KOPT-K1 (cell line): Measurements from ENCODE around the gene ZNF549.

Source experiments
- H3K27ac ChIP-seq: fragments of 200-600 bp; sonication (generic); 2 replicates; pipeline ENCODE4 v1.5.1; 2016; ENCODE audit warnings: antibody characterized with exemption, mild to moderate bottlenecking, low read depth, low read length; ENCODE audit not compliant: poor library complexity, severe bottlenecking
- H3K36me3 ChIP-seq: fragments of 200-600 bp; sonication (generic); 2 replicates; pipeline ENCODE4 v1.5.1; 2017; ENCODE audit warnings: antibody characterized with exemption, mild to moderate bottlenecking, low read length, moderate library complexity; ENCODE audit not compliant: insufficient read depth
- H3K9me3 ChIP-seq: fragments of 200-600 bp; sonication (generic); 2 replicates; pipeline ENCODE4 v1.5.1; 2017; ENCODE audit warnings: antibody characterized with exemption, low read length, mild to moderate bottlenecking; ENCODE audit not compliant: insufficient read depth, poor library complexity, severe bottlenecking

The ZNF549 gene

DNA sequence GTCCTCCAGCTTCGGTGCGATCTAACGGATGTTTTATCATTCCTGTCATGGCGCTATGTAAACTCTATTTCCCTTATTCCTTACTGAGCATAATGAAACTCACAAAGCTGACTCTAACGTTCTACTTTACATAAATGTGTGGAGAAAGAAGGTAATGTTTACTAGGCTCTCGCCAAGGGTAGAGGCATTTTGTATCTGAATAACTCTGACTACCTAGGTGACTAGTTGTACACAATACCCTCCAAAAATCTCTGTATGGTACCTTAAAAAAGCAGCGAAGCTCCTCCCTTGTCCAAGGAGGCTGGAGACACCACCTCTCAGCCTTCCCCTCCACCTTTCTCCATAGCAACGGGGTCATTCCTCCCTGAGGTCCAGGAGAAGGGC lies 72.2 kb downstream of the ZNF549 start:
- peaks cover 25% of the 10 kb centered on the region for H3K9me3 ChIP-seq
- H3K36me3 ChIP-seq, result peaks cover 31% of the 10 kb centered on the region
- peak overlapping the region; percentile 53 for H3K27ac ChIP-seq

GRCh38 chr19:57599761-57600383 lies 72.7 kb downstream of the ZNF549 start, which contains the start of gene ZNF530:
Gene ZNF530 (plus strand): TSS chr19:57599885. CDS start chr19:57604346, 4,461 bp downstream.
- H3K36me3 ChIP-seq, result peaks cover 36% of the 10 kb centered on the region
- peaks cover 30% of the 10 kb centered on the region for H3K9me3 ChIP-seq
- H3K27ac ChIP-seq, result peak within 1 kb of the TSS; percentile 53

DNA sequence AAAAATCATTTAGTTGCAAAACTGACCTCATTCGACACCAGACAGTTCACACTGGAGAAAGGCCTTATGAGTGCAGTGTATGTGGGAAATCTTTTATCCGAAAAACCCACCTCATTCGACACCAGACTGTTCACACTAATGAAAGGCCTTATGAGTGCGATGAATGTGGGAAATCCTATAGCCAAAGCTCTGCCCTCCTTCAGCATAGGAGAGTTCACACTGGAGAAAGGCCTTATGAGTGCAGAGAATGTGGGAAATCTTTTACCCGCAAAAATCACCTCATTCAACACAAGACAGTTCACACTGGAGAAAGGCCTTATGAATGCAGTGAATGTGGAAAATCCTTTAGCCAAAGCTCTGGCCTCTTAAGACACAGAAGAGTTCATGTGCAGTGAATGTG lies 79.8 kb downstream of the ZNF549 start:
- no peak overlapping the region for H3K27ac ChIP-seq
- H3K9me3 ChIP-seq, result peaks cover 68% of the 10 kb centered on the region
- H3K36me3 ChIP-seq, result peaks cover 69% of the 10 kb centered on the region
